ENCODE measurements around the gene SHLD1. TPM values are rescaled to one million over a fixed set of nuclear protein-coding genes. Genes with fewer than 3 reads are reported as not detected.

The SHLD1 gene
- total RNA-seq, 1 experiment from 2014 or later, result 2.4 TPM

- ATAC-seq (no peak), DNase-seq (ENCODE audit: low read depth, low spot score) (no peak)
- Histone ChIP-seq H3K4me1 (ENCODE audit: control insufficient read depth in 1 of 2, insufficient read depth in 2 of 2, low read length in 2 of 2) (no peaks in the 10 kb centered on the region), H3K79me2 (ENCODE audit: insufficient read depth, low read length) (no peaks in the 10 kb centered on the region), H3K27me3 (ENCODE audit: insufficient read depth, low read length) (no peaks in the 10 kb centered on the region), H4K20me1 (ENCODE audit: insufficient read depth) (no peaks in the 10 kb centered on the region), H3K9me3 (ENCODE audit: control insufficient read depth in 1 of 2, insufficient read depth in 1 of 2, low read depth in 1 of 2, low read length in 2 of 2) (no peaks in the 10 kb centered on the region), H3K4me3 (replicated peaks in 1 of 2; ENCODE audit: low read depth in 1 of 2, low read length in 2 of 2) (no peak overlapping the region), H3K9me2 (ENCODE audit: insufficient read depth) (no peaks in the 10 kb centered on the region), H3K4me2 (ENCODE audit: low read length) (no peak overlapping the region), H3K9ac (ENCODE audit: low read length) (no peak overlapping the region), H3K27ac (ENCODE audit: low read depth, low read length) (no peak overlapping the region), H2AFZ (ENCODE audit: low read depth, low read length, poor library complexity, severe bottlenecking) (no peak overlapping the region), H3K36me3 (ENCODE audit: control insufficient read depth in 1 of 2, insufficient read depth in 2 of 2, low read length in 2 of 2) (no peaks in the 10 kb centered on the region)
- ChIA-PET POLR2A (no interaction called here), RAD21 (ENCODE audit: low non-redundant PET in 1 of 2, low total read pairs in 2 of 2, uncharacterized antibody in 2 of 2, unreplicated experiment in 2 of 2) (no interaction called here), CTCF (interaction anchor here (1.8 kb wide), 1 partner anchor 14 kb away, joined by 6 read pairs; no protein-coding TSS in a partner anchor)
- BruUV-seq (replicated peaks), result no TSS peak
- intact Hi-C loops (cut with micrococcal nuclease), result no loop called here
- TF ChIP-seq YY1 (IDR thresholded peaks at IDR 0.05; ENCODE audit: extremely low read depth, insufficient replicate concordance, low read depth, low read length), result no peak
- no peak for TF ChIP-seq ZBTB33 (IDR thresholded peaks at IDR 0.05; ENCODE audit: extremely low read depth, insufficient replicate concordance, low read length)
- TF ChIP-seq POLR2A (IDR thresholded peaks at IDR 0.05; ENCODE audit: borderline replicate concordance, extremely low read depth, insufficient read depth, insufficient read length), result no peak
- TF ChIP-seq CBX3 (IDR thresholded peaks at IDR 0.05; ENCODE audit: low read depth), result no peak
Observed at GRCh38 chr20:5773589-5773988, 23.4 kb downstream of the SHLD1 start.

GRCh38 chr20:5776077-5776476 is 25.9 kb downstream of the SHLD1 start:
- Histone ChIP-seq H3K4me1 (ENCODE audit: control insufficient read depth in 1 of 2, insufficient read depth in 2 of 2, low read length in 2 of 2) (peaks cover 0 to 4% of the 10 kb centered on the region in 2 experiments; a peak in 1 of 4 replicates), H3K27me3 (ENCODE audit: insufficient read depth, low read length) (no peaks in the 10 kb centered on the region), H3K36me3 (ENCODE audit: control insufficient read depth in 1 of 2, insufficient read depth in 2 of 2, low read length in 2 of 2) (no peaks in the 10 kb centered on the region), H3K4me2 (ENCODE audit: low read length) (no peak overlapping the region), H4K20me1 (ENCODE audit: insufficient read depth) (no peaks in the 10 kb centered on the region), H3K4me3 (replicated peaks in 1 of 2; ENCODE audit: low read depth in 1 of 2, low read length in 2 of 2) (no peak overlapping the region), H3K27ac (ENCODE audit: low read depth, low read length) (no peak overlapping the region), H3K9ac (ENCODE audit: low read length) (no peak overlapping the region), H3K9me2 (ENCODE audit: insufficient read depth) (no peaks in the 10 kb centered on the region), H3K9me3 (ENCODE audit: control insufficient read depth in 1 of 2, insufficient read depth in 1 of 2, low read depth in 1 of 2, low read length in 2 of 2) (no peaks in the 10 kb centered on the region), H2AFZ (ENCODE audit: low read depth, low read length, poor library complexity, severe bottlenecking) (no peak overlapping the region), H3K79me2 (ENCODE audit: insufficient read depth, low read length) (no peaks in the 10 kb centered on the region)
- ATAC-seq (no peak), DNase-seq (ENCODE audit: low read depth, low spot score) (no peak)
- BruUV-seq (replicated peaks), result no TSS peak
- ChIA-PET POLR2A (no interaction called here), CTCF (interaction anchor here (2.3 kb wide), 1 partner anchor 12 kb away, joined by 10 read pairs; no protein-coding TSS in a partner anchor), RAD21 (ENCODE audit: low non-redundant PET in 1 of 2, low total read pairs in 2 of 2, uncharacterized antibody in 2 of 2, unreplicated experiment in 2 of 2) (no interaction called here)
- intact Hi-C loops (cut with micrococcal nuclease), result no loop called here
- TF ChIP-seq ELF1 (IDR thresholded peaks at IDR 0.05; ENCODE audit: borderline replicate concordance, low read depth), result no peak
- TF ChIP-seq CBX3 (IDR thresholded peaks at IDR 0.05; ENCODE audit: low read depth), result no peak
- TF ChIP-seq ZFX (IDR thresholded peaks at IDR 0.05), result no peak
- no peak for TF ChIP-seq RAD21 (IDR thresholded peaks at IDR 0.05; ENCODE audit: low read depth)
- no peak for TF ChIP-seq CEBPB (IDR thresholded peaks at IDR 0.05; ENCODE audit: low read depth)

Data from HCT116 (cell line).